Lung (tissue), 12 donors: Measurements from ENCODE around the gene RGL3. TPM values are rescaled to one million over a fixed set of nuclear protein-coding genes. Genes with fewer than 3 reads are reported as not detected.

Source experiments
- ATAC-seq: fragments of 200-7000 bp; cut with Tn5 transposase; one replicate; pipeline ENCODE4 v1.9.1; 2020; ENCODE audit warnings: moderate number of reproducible peaks; ENCODE audit not compliant: insufficient read depth, low FRiP score
- DNase-seq, 3 donors: peaks; one replicate each; pipeline ENCODE4 v3.0.0-alpha.2; 2013 to 2017
- H3K27ac ChIP-seq, 2 donors: one replicate each; pipeline ENCODE4 v1.5.1; 2013; ENCODE audit warnings: mild to moderate bottlenecking in 2 of 2, moderate library complexity in 2 of 2, control low read depth in 1 of 2, inconsistent platforms in 1 of 2, low read depth in 1 of 2, low read length in 1 of 2
- H3K27me3 ChIP-seq, 3 donors: one replicate each; pipeline ENCODE4 v1.5.1; 2013; ENCODE audit warnings: low read length in 2 of 3; ENCODE audit not compliant: control insufficient read depth in 3 of 3, insufficient read depth in 3 of 3
- H3K36me3 ChIP-seq, 4 donors: one replicate each; pipeline ENCODE4 v1.5.1; 2013; ENCODE audit warnings: low read length in 4 of 4, mild to moderate bottlenecking in 1 of 4, moderate library complexity in 1 of 4; ENCODE audit not compliant: control insufficient read depth in 4 of 4, insufficient read depth in 4 of 4
- H3K4me1 ChIP-seq, 5 donors: one replicate each; pipeline ENCODE4 v1.5.1; 2013; ENCODE audit warnings: low read length in 5 of 5, mild to moderate bottlenecking in 2 of 5, moderate library complexity in 1 of 5; ENCODE audit not compliant: control insufficient read depth in 5 of 5, insufficient read depth in 5 of 5
- H3K4me3 ChIP-seq: one replicate; pipeline ENCODE4 v1.5.1; 2013; ENCODE audit warnings: mild to moderate bottlenecking, control low read depth, moderate library complexity
- H3K9ac ChIP-seq, 2 donors: one replicate each; pipeline ENCODE4 v1.5.1; 2013; ENCODE audit warnings: low read length in 2 of 2, control low read depth in 1 of 2; ENCODE audit not compliant: insufficient read depth in 1 of 2
- H3K9me3 ChIP-seq, 4 donors: one replicate each; pipeline ENCODE4 v1.5.1; 2013; ENCODE audit warnings: low read length in 3 of 4, mild to moderate bottlenecking in 1 of 4, moderate library complexity in 1 of 4; ENCODE audit not compliant: control insufficient read depth in 4 of 4, insufficient read depth in 3 of 4
- CTCF ChIP-seq: IDR thresholded peaks from 2 replicates; pipeline ENCODE4 v1.5.1; 2012; ENCODE audit warnings: mild to moderate bottlenecking; ENCODE audit errors: control extremely low read depth, extremely low read depth
- WGBS, 2 donors: extraction: QIAGEN DNeasy Blood & Tissue Kit; methylation state at CpG; one replicate each; pipeline ENCODE4 v1.1.7; 2013; 5-methylcytosine and 5-hydroxymethylcytosine counted together
- polyA plus RNA-seq, 2 donors: library from polyadenylated mRNA; stranded (reverse); fragments of 200-250 nt; gene quantifications; one replicate each; pipeline ENCODE4 v1.2.1, GENCODE V29; 2013
- total RNA-seq, 2 donors: library from RNA; depleted of rRNA in 1 of 2; stranded (reverse); fragments of >200 nt in 1 of 2; gene quantifications; one replicate each; pipeline ENCODE4 v1.2.1, GENCODE V29; 2014 to 2021
- donor health status: control.
- donor health status: control.
- donor health status: Bipolar disorder and iron deficiency.
- donor health status: healthy.
- donor health status: DM: yes; HTN: yes; CAD: no.

The RGL3 gene
- total and polyA plus RNA-seq, 4 donors, result 10.4 to 45.2 (median 37.3) TPM

GRCh38 chr19:11399667-11400066 is 19.4 kb downstream of the RGL3 start:
- Histone ChIP-seq H3K4me3 (no peak overlapping the region), H3K4me1 (no peaks in the 10 kb centered on the region), H3K36me3 (peaks cover 0 to 14% (median 0%) of the 10 kb centered on the region in 4 donors), H3K9ac (no peak overlapping the region), H3K9me3 (no peaks in the 10 kb centered on the region), H3K27me3 (no peaks in the 10 kb centered on the region), H3K27ac (no peak overlapping the region)
- TF ChIP-seq CTCF, result no peak
- no peak for DNase-seq
- WGBS, 2 donors, result 92 to 96% methylated on average over 9 of the region's 9 CpGs
- ATAC-seq, result no peak

- Histone ChIP-seq H3K36me3 (peaks cover 0 to 15% (median 0%) of the 10 kb centered on the region in 4 donors), H3K27ac (no peak overlapping the region), H3K9ac (no peak overlapping the region), H3K27me3 (no peaks in the 10 kb centered on the region), H3K4me1 (no peaks in the 10 kb centered on the region), H3K9me3 (no peaks in the 10 kb centered on the region), H3K4me3 (no peak overlapping the region)
- ATAC-seq, result no peak
- no peak for TF ChIP-seq CTCF
- WGBS, 2 donors, result 92 to 96% methylated on average over 21 to 22 of the region's 22 CpGs
- no peak for DNase-seq
Observed at GRCh38 chr19:11397089-11397610, 22.0 kb downstream of the RGL3 start.

- no peak overlapping the region for H3K9ac ChIP-seq
- TF ChIP-seq CTCF, result no peak
- no peaks in the 10 kb centered on the region for H3K27me3 ChIP-seq
- 73 to 82% methylated on average over 4 of the region's 4 CpGs for WGBS, 2 donors
- DNase-seq, result no peak
- H3K36me3 ChIP-seq, result peaks cover 0 to 6% (median 0%) of the 10 kb centered on the region in 4 donors
- H3K4me1 ChIP-seq, result peaks cover 0 to 2% (median 0%) of the 10 kb centered on the region in 5 donors
- H3K4me3 ChIP-seq, result no peak overlapping the region
- no peak overlapping the region for H3K27ac ChIP-seq
- no peak for ATAC-seq
- peaks cover 0 to 3% (median 0%) of the 10 kb centered on the region in 4 donors for H3K9me3 ChIP-seq
Observed at GRCh38 chr19:11390933-11391680, 28.0 kb downstream of the RGL3 start.
